ENCODE measurements around the gene FAAH2.

The FAAH2 gene

GRCh38 chrX:57445832-57446231 is 159.3 kb downstream of the FAAH2 start:
- Histone ChIP-seq H3K9me3 (ENCODE audit: control insufficient read depth, insufficient read depth, low read length) (no peaks in the 10 kb centered on the region), H3K79me2 (ENCODE audit: control insufficient read depth, low read length) (no peaks in the 10 kb centered on the region), H3K4me3 (ENCODE audit: low read length) (no peak overlapping the region), H3K36me3 (ENCODE audit: control insufficient read depth, low read length) (no peaks in the 10 kb centered on the region), H3K27ac (ENCODE audit: low read depth, low read length) (no peak overlapping the region), H3K9me2 (replicated peaks; ENCODE audit: control insufficient read depth, low read length) (no peaks in the 10 kb centered on the region), H4K20me1 (ENCODE audit: control insufficient read depth, insufficient read depth, low read depth, low read length) (no peaks in the 10 kb centered on the region), H3K4me2 (ENCODE audit: low read length) (no peak overlapping the region), H3K27me3 (ENCODE audit: control insufficient read depth, low read length) (no peaks in the 10 kb centered on the region), H3K4me1 (ENCODE audit: control insufficient read depth, low read length) (no peaks in the 10 kb centered on the region), H3F3A (ENCODE audit: control insufficient read depth, insufficient read depth) (no peaks in the 10 kb centered on the region)
- TF ChIP-seq, protein P1, sequence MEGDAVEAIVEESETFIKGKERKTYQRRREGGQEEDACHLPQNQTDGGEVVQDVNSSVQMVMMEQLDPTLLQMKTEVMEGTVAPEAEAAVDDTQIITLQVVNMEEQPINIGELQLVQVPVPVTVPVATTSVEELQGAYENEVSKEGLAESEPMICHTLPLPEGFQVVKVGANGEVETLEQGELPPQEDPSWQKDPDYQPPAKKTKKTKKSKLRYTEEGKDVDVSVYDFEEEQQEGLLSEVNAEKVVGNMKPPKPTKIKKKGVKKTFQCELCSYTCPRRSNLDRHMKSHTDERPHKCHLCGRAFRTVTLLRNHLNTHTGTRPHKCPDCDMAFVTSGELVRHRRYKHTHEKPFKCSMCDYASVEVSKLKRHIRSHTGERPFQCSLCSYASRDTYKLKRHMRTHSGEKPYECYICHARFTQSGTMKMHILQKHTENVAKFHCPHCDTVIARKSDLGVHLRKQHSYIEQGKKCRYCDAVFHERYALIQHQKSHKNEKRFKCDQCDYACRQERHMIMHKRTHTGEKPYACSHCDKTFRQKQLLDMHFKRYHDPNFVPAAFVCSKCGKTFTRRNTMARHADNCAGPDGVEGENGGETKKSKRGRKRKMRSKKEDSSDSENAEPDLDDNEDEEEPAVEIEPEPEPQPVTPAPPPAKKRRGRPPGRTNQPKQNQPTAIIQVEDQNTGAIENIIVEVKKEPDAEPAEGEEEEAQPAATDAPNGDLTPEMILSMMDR (IDR thresholded peaks at IDR 0.05; ENCODE audit: low read depth, low read length, poor library complexity, severe bottlenecking): no peak
- TF ChIP-seq EZH2phosphoT487 (IDR thresholded peaks at IDR 0.05; ENCODE audit: borderline replicate concordance, low read length): no peak

DNA sequence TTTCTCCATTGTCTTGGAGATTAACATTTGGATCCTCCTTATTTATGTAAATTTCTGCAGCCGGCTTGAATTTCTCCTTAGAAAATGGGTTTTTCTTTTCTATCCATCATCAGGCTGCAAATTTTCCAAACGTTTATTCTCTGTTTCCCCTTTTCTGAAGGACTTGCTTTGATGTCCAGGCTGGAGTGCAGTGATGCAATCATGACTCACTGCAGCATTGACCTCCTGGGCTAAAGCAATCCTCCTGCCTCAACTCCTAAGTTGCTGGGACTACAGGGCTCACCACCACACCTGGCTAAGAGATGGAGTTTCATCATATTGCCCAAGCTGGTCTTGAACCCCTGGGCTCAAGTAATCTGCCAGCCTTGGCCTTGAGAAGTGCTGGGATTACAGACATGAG is 161.3 kb downstream of the FAAH2 start:
- no peak overlapping the region for H3K4me3 ChIP-seq (ENCODE audit: low read length)
- H3F3A ChIP-seq (ENCODE audit: control insufficient read depth, insufficient read depth): no peaks in the 10 kb centered on the region
- no peak overlapping the region for H3K27ac ChIP-seq (ENCODE audit: low read depth, low read length)
- H3K36me3 ChIP-seq (ENCODE audit: control insufficient read depth, low read length): no peaks in the 10 kb centered on the region
- no peaks in the 10 kb centered on the region for H3K9me3 ChIP-seq (ENCODE audit: control insufficient read depth, insufficient read depth, low read length)
- no peaks in the 10 kb centered on the region for H3K9me2 ChIP-seq (replicated peaks; ENCODE audit: control insufficient read depth, low read length)
- H3K4me1 ChIP-seq (ENCODE audit: control insufficient read depth, low read length): no peaks in the 10 kb centered on the region
- no peaks in the 10 kb centered on the region for H3K27me3 ChIP-seq (ENCODE audit: control insufficient read depth, low read length)
- no peaks in the 10 kb centered on the region for H3K79me2 ChIP-seq (ENCODE audit: control insufficient read depth, low read length)
- no peak overlapping the region for H3K4me2 ChIP-seq (ENCODE audit: low read length)
- no peaks in the 10 kb centered on the region for H4K20me1 ChIP-seq (ENCODE audit: control insufficient read depth, insufficient read depth, low read depth, low read length)
- TF ChIP-seq EZH2phosphoT487 (IDR thresholded peaks at IDR 0.05; ENCODE audit: borderline replicate concordance, low read length): no peak
- TF ChIP-seq, protein P1 (IDR thresholded peaks at IDR 0.05; ENCODE audit: low read depth, low read length, poor library complexity, severe bottlenecking): no peak

DNA sequence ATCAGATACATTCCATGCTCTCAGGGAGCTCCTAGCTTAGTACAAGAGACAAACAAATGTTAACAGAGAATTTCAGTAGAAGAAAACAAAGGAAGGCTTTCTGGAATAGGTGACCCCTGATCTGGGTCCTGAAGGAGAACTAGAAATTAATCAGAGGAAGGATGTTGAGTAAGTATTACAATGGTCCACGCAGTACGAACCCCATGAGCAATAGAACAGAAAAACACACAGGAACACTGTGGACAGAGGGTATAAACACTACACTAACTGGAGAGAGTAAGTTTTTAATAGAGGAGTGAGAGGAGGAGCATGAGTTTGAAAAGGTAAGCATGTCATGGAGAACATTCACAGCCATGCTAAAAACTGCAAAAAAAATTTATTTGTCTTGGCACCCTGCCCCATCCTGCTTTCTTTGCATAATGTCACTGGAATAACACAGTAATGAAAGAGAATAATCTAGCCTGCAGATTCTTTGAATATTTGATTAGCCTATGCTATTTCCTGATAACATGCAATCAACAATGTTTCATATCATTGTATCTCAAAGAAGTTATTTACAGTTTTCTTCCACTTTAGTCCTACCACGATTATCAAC is 165.0 kb downstream of the FAAH2 start:
- Histone ChIP-seq H3K4me1 (ENCODE audit: control insufficient read depth, low read length) (no peaks in the 10 kb centered on the region), H3K9me3 (ENCODE audit: control insufficient read depth, insufficient read depth, low read length) (no peaks in the 10 kb centered on the region), H3K36me3 (ENCODE audit: control insufficient read depth, low read length) (no peaks in the 10 kb centered on the region), H3K27ac (ENCODE audit: low read depth, low read length) (no peak overlapping the region), H3K4me2 (ENCODE audit: low read length) (no peak overlapping the region), H3K9me2 (replicated peaks; ENCODE audit: control insufficient read depth, low read length) (no peaks in the 10 kb centered on the region), H3K27me3 (ENCODE audit: control insufficient read depth, low read length) (no peaks in the 10 kb centered on the region), H3F3A (ENCODE audit: control insufficient read depth, insufficient read depth) (no peaks in the 10 kb centered on the region), H4K20me1 (ENCODE audit: control insufficient read depth, insufficient read depth, low read depth, low read length) (no peaks in the 10 kb centered on the region), H3K79me2 (ENCODE audit: control insufficient read depth, low read length) (no peaks in the 10 kb centered on the region), H3K4me3 (ENCODE audit: low read length) (no peak overlapping the region)
- TF ChIP-seq, protein P1 (IDR thresholded peaks at IDR 0.05; ENCODE audit: low read depth, low read length, poor library complexity, severe bottlenecking): no peak
- TF ChIP-seq EZH2phosphoT487 (IDR thresholded peaks at IDR 0.05; ENCODE audit: borderline replicate concordance, low read length): no peak

Data from DOHH2 (cell line).